Measurements from ENCODE around the gene P4HA2. TPM values are rescaled to one million over a fixed set of nuclear protein-coding genes. Genes with fewer than 3 reads are reported as not detected.

Gene P4HA2
- polyA plus RNA-seq, 1 of the 3 experiments (the other 2 are of a cell fraction): 67.2 TPM

- no peak for TF ChIP-seq CTCF (IDR thresholded peaks at IDR 0.05)
Observed at GRCh38 chr5:132243366-132243977, 15.8 kb upstream of the P4HA2 start (continued).

GRCh38 chr5:132239776-132240175 is 12.1 kb upstream of the P4HA2 start:
- H3K4me1 ChIP-seq (ENCODE audit: control insufficient read depth in 1 of 2, insufficient read depth in 2 of 2, low read depth in 1 of 2, low read length in 1 of 2): no peaks in the 10 kb centered on the region
- H4K20me1 ChIP-seq (ENCODE audit: insufficient read depth): no peaks in the 10 kb centered on the region
- H3F3A ChIP-seq (replicated peaks; ENCODE audit: insufficient read depth): no peaks in the 10 kb centered on the region
- no peak for TF ChIP-seq FOXM1 (IDR thresholded peaks at IDR 0.05; ENCODE audit: low read depth)
- no peak for TF ChIP-seq TEAD4 (IDR thresholded peaks at IDR 0.05; ENCODE audit: borderline replicate concordance, insufficient read depth)
- TF ChIP-seq NFIC (IDR thresholded peaks at IDR 0.05; ENCODE audit: borderline replicate concordance): no peak
- no peak for TF ChIP-seq FOXJ3 (CRISPR knock-in tag; IDR thresholded peaks at IDR 0.05)
- no peak for TF ChIP-seq TCF12 (IDR thresholded peaks at IDR 0.05)
- no peak for TF ChIP-seq SIN3A (IDR thresholded peaks at IDR 0.05; ENCODE audit: borderline replicate concordance, low read depth, low read length)
- TF ChIP-seq YY1 (IDR thresholded peaks at IDR 0.05; ENCODE audit: low read depth): no peak
- no peak for TF ChIP-seq MXI1 (IDR thresholded peaks at IDR 0.05; ENCODE audit: low read depth, low read length)
- no peak for TF ChIP-seq SMC3 (IDR thresholded peaks at IDR 0.05; ENCODE audit: low read depth, low read length)
- TF ChIP-seq NRF1 (IDR thresholded peaks at IDR 0.05; ENCODE audit: low read depth, low read length): no peak
- TF ChIP-seq CHD2 (IDR thresholded peaks at IDR 0.05; ENCODE audit: low read length, partially characterized antibody): no peak
- no peak for TF ChIP-seq RAD21 (IDR thresholded peaks at IDR 0.05; ENCODE audit: low read length)
- TF ChIP-seq RXRA (IDR thresholded peaks at IDR 0.05; ENCODE audit: borderline replicate concordance, low read depth): no peak
- no peak for TF ChIP-seq REST (IDR thresholded peaks at IDR 0.05; ENCODE audit: low read depth, low read length)
- no peak for TF ChIP-seq ELF1 (IDR thresholded peaks at IDR 0.05)
- TF ChIP-seq FOSL2 (IDR thresholded peaks at IDR 0.05; ENCODE audit: borderline replicate concordance, low read depth): no peak
- no peak for TF ChIP-seq USF2 (IDR thresholded peaks at IDR 0.05; ENCODE audit: borderline replicate concordance, low read depth, low read length)
- H3K79me2 ChIP-seq (ENCODE audit: insufficient read depth): no peaks in the 10 kb centered on the region
- no peak overlapping the region for H2AFZ ChIP-seq (ENCODE audit: low read depth)
- H3K9me3 ChIP-seq: 0 out of 2 replicates have a peak, but pooled peaks cover 4% of the 10 kb centered on the region
- POLR2A ChIA-PET: no interaction called here
- H3K4me3 ChIP-seq (ENCODE audit: low read depth in 2 of 2, low read length in 1 of 2): no peak overlapping the region
- CTCF ChIA-PET: interaction anchor here (1.3 to 3.9 kb wide), 6 partner anchors 13 to 175 kb away, joined by 3 to 50 read pairs (median 14); partner anchors contain the start of gene P4HA2
- no peaks in the 10 kb centered on the region for H3K36me3 ChIP-seq (replicated peaks in 1 of 2; ENCODE audit: control insufficient read depth in 1 of 2, insufficient read depth in 2 of 2, low read length in 1 of 2)
- H3K9me2 ChIP-seq: no peaks in the 10 kb centered on the region
- no peak overlapping the region for H3K27ac ChIP-seq (ENCODE audit: low read depth in 2 of 2, low read length in 1 of 2)
- H3K9ac ChIP-seq: no peak overlapping the region
- DNase-seq: no peak
- no peak overlapping the region for H3K4me2 ChIP-seq
- H3K27me3 ChIP-seq (ENCODE audit: insufficient read depth): no peaks in the 10 kb centered on the region

Measured in SK-N-SH (cell line).